ENCODE measurements around the gene PRR29.

PRR29 gene

GRCh38 chr17:64042700-64043485, 44.7 kb downstream of the PRR29 start:
- DNase-seq (ENCODE audit: low spot score) = no peak

DNA sequence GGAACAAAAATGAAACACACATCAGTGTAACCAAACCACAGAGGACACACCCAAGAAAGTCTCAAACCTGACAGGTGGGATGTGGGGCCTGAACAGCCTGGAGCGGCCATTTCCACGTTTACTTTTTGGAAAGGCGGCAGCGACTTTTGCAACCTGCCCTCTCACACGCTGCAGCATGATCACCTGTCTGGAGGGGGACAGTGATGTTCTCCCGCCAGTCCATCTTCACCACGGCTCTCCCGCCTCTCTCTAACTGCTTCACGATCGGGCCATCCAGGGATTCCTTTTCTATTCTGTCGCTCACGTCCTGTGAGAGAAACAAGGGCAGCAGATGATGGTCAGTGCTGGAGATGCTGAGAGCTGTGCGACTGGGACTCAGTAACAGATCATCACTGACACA, 47.0 kb downstream of the PRR29 start:
- no peak for DNase-seq (ENCODE audit: low spot score)

DNA sequence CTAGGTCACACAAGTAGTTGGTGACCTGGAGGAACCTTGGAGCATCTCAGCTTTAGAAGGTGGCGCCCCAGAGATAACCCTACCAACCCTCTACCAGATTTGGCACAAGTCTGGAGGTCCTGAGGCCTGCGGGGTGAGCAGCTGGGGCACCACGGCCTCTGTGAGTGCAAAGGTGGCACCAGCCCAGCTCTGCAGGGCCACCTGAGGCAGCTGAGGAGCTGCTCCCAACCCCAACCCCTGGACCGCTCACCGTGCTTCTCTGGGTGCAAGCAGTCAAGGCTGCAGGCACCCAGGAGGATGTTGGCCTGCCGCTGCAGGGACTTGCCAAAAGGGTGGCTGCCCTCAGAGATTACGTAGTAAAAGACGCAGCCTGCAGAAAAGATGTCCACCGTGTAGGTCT, 50.7 kb downstream of the PRR29 start:
- DNase-seq (ENCODE audit: low spot score) = no peak

DNA sequence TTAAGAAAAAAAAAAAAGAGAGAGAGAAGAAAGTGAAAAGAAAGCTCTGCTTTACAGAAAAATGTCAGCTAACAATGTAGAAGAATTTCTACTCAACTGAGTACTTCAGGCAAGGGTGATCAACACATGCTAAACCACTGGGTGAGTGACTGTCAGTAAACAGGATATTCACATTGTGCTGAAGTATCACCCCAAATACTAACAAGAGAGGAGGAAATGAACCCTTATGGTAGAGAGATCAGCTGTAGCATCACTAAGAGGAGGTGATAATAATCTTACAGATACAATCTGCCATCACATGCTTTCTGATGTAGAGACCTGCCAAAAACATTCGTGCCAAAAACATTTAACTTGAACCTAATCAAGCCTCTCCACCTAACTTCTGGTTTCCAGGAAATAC, 53.0 kb downstream of the PRR29 start:
- DNase-seq (ENCODE audit: low spot score) = no peak

GRCh38 chr17:64053101-64053500, 55.0 kb downstream of the PRR29 start:
- no peak for DNase-seq (ENCODE audit: low spot score)
